SK-N-SH (cell line): ENCODE measurements around the gene GABRA1. TPM values are rescaled to one million over a fixed set of nuclear protein-coding genes. Genes with fewer than 3 reads are reported as not detected.

Experiments used
- CTCF ChIA-PET: fragments of 300-600, 350-600 bp; formaldehyde crosslinking; extraction: SDS; loops from one replicate; lab custom pipeline; 2021; lab: Yijun Ruan, JAX
- POLR2A ChIA-PET: fragments of 350-600 bp; sonication (Branson Sonifier 250); formaldehyde crosslinking; extraction: SDS; loops from one replicate; lab custom pipeline; 2020; ENCODE audit warnings: antibody characterized with exemption, inconsistent platforms; lab: Yijun Ruan, JAX
- DNase-seq: peaks from one replicate; pipeline ENCODE4 v3.0.0; 2012
- H2AFZ ChIP-seq: fragments of 200-600 bp; sonication (generic); 2 replicates; pipeline ENCODE4 v1.8.1; 2016; ENCODE audit warnings: antibody characterized with exemption, mild to moderate bottlenecking, low read depth
- H3F3A ChIP-seq: fragments of 200-600 bp; sonication (generic); replicated peaks from 2 replicates; pipeline ENCODE3; 2016; ENCODE audit warnings: antibody characterized with exemption, mild to moderate bottlenecking; ENCODE audit not compliant: insufficient read depth
- H3K27ac ChIP-seq, 2 experiments: fragments of 200-500 bp in 1 of 2; fragments of 200-600 bp in 1 of 2; sonication (Bioruptor generic) in 1 of 2; sonication (generic), shearing (Covaris generic) in 1 of 2; 2 replicates each; pipeline versions ENCODE4 v1.5.1 to v1.6.1; 2014 to 2016; ENCODE audit warnings: low read depth in 2 of 2, inconsistent platforms in 1 of 2, low read length in 1 of 2, mild to moderate bottlenecking in 1 of 2, mixed read lengths in 1 of 2
- H3K27me3 ChIP-seq: fragments of 200-600 bp; sonication (generic), shearing (Covaris generic); 2 replicates; pipeline ENCODE4 v1.6.1; 2016; ENCODE audit warnings: mixed run types; ENCODE audit not compliant: insufficient read depth
- H3K36me3 ChIP-seq, 2 experiments: fragments of 200-500 bp in 1 of 2; fragments of 200-600 bp in 1 of 2; sonication (Bioruptor generic) in 1 of 2; sonication (generic) in 1 of 2; replicated peaks in 1 of 2; 2 replicates each; pipeline versions ENCODE3 to v1.5.1; 2014 to 2016; ENCODE audit warnings: low read length in 1 of 2, mild to moderate bottlenecking in 1 of 2; ENCODE audit not compliant: insufficient read depth in 2 of 2, control insufficient read depth in 1 of 2
- H3K4me1 ChIP-seq, 2 experiments: fragments of 200-500 bp in 1 of 2; fragments of 200-600 bp in 1 of 2; sonication (Bioruptor generic) in 1 of 2; sonication (generic), shearing (Covaris generic) in 1 of 2; 2 replicates each; pipeline versions ENCODE4 v1.5.1 to v1.6.1; 2014 to 2016; ENCODE audit warnings: low read depth in 1 of 2, low read length in 1 of 2, mixed run types in 1 of 2; ENCODE audit not compliant: insufficient read depth in 2 of 2, control insufficient read depth in 1 of 2
- H3K4me2 ChIP-seq: fragments of 200-600 bp; sonication (generic), shearing (Covaris generic); 2 replicates; pipeline ENCODE4 v1.6.1; 2017; ENCODE audit warnings: mixed run types
- H3K4me3 ChIP-seq, 2 experiments: fragments of 200-500 bp in 1 of 2; fragments of 200-600 bp in 1 of 2; sonication (Bioruptor generic) in 1 of 2; sonication (generic), shearing (Covaris generic) in 1 of 2; 2 replicates each; pipeline versions ENCODE4 v1.5.1 to v1.8.1; 2014 to 2016; ENCODE audit warnings: low read depth in 2 of 2, inconsistent platforms in 1 of 2, low read length in 1 of 2, mild to moderate bottlenecking in 1 of 2, mixed read lengths in 1 of 2, moderate library complexity in 1 of 2
- H3K79me2 ChIP-seq: fragments of 200-600 bp; sonication (generic); 2 replicates; pipeline ENCODE4 v1.8.1; 2017; ENCODE audit warnings: mild to moderate bottlenecking; ENCODE audit not compliant: insufficient read depth
- H3K9ac ChIP-seq: fragments of 200-600 bp; sonication (generic); 2 replicates; pipeline ENCODE4 v1.6.1; 2017; ENCODE audit warnings: mixed run types
- H3K9me2 ChIP-seq: fragments of 200-600 bp; sonication (generic); 2 replicates; pipeline ENCODE4 v1.6.1; 2017; ENCODE audit warnings: mixed run types
- H3K9me3 ChIP-seq: fragments of 200-600 bp; sonication (generic); 2 replicates; pipeline ENCODE4 v1.6.1; 2017; ENCODE audit warnings: mixed run types, mild to moderate bottlenecking, moderate library complexity
- H4K20me1 ChIP-seq: fragments of 200-600 bp; sonication (generic); 2 replicates; pipeline ENCODE4 v1.6.1; 2017; ENCODE audit warnings: mild to moderate bottlenecking, mixed run types; ENCODE audit not compliant: insufficient read depth
- CTCF ChIP-seq: fragments of 200-600 bp; sonication (generic); IDR thresholded peaks from 2 replicates; pipeline ENCODE4 v1.6.1; 2017; ENCODE audit warnings: antibody characterized with exemption, mild to moderate bottlenecking, moderate library complexity
- EP300 ChIP-seq, 2 experiments: IDR thresholded peaks; 2 replicates each; pipeline versions ENCODE4 v1.4.0 to v1.6.1; 2012; ENCODE audit warnings: borderline replicate concordance in 1 of 2, low read depth in 1 of 2, low read length in 1 of 2
- EZH2phosphoT487 ChIP-seq: fragments of 200-600 bp; sonication (generic); IDR thresholded peaks from 2 replicates; pipeline ENCODE4 v1.6.1; 2017; ENCODE audit warnings: low read depth, mixed run types, mild to moderate bottlenecking, antibody characterized with exemption, moderate library complexity, borderline replicate concordance
- FOXJ3 ChIP-seq: sonication (generic); formaldehyde crosslinking; IDR thresholded peaks from 2 replicates; pipeline ENCODE4 v1.5.1; 2020; ENCODE audit warnings: mild to moderate bottlenecking, missing genetic modification reagents
- GABPA ChIP-seq: IDR thresholded peaks from 2 replicates; pipeline ENCODE4 v1.4.0; 2012; ENCODE audit warnings: low read depth, mild to moderate bottlenecking
- GATA2 ChIP-seq: sonication (generic); formaldehyde crosslinking; IDR thresholded peaks from 2 replicates; pipeline ENCODE4 v1.5.0; 2020; ENCODE audit warnings: mild to moderate bottlenecking, missing genetic modification reagents
- JUND ChIP-seq: IDR thresholded peaks from 2 replicates; pipeline ENCODE4 v1.4.0; 2012
- NFIC ChIP-seq: IDR thresholded peaks from 2 replicates; pipeline ENCODE4 v1.4.0; 2012; ENCODE audit warnings: borderline replicate concordance
- NRF1 ChIP-seq: IDR thresholded peaks from 2 replicates; pipeline ENCODE4 v1.6.1; 2012; ENCODE audit warnings: low read depth, mild to moderate bottlenecking, low read length
- TCF12 ChIP-seq: IDR thresholded peaks from 2 replicates; pipeline ENCODE4 v1.4.0; 2012
- YY1 ChIP-seq: IDR thresholded peaks from 2 replicates; pipeline ENCODE4 v1.4.0; 2012; ENCODE audit warnings: low read depth, mild to moderate bottlenecking
- WGBS: methylation state at CpG from one replicate; pipeline ENCODE4 v1.1.6; 2017; ENCODE audit warnings: low lambda C conversion rate; 5-methylcytosine and 5-hydroxymethylcytosine counted together
- polyA plus RNA-seq, 3 experiments: library from polyadenylated mRNA; depleted of rRNA; stranded (reverse); fragments of >200 nt; gene quantifications; 2 replicates each; pipeline ENCODE4 v1.2.3, GENCODE V29; 2012

The GABRA1 gene
- polyA plus RNA-seq, 1 of the 3 experiments (the other 2 are of a cell fraction), result not detected

- Histone ChIP-seq H3K27me3 (no peaks in the 10 kb centered on the region), H3K4me1 (no peaks in the 10 kb centered on the region), H3K9me2 (no peaks in the 10 kb centered on the region), H3K9ac (no peak overlapping the region), H3K4me2 (no peak overlapping the region), H3K27ac (no peak overlapping the region), H3K4me3 (no peak overlapping the region), H3K9me3 (no peaks in the 10 kb centered on the region), H3K36me3 (no peaks in the 10 kb centered on the region), H3F3A (no peaks in the 10 kb centered on the region), H2AFZ (no peak overlapping the region)
- 0% methylated on average over 3 of the region's 4 CpGs for WGBS
- ChIA-PET POLR2A (no interaction called here), CTCF (no interaction called here)
- no peak for DNase-seq
- peak; percentile 23; the same call in 1 of the 2 replicates for TF ChIP-seq CTCF
- no peak for TF ChIP-seq EZH2phosphoT487
- TF ChIP-seq YY1, result no peak
- TF ChIP-seq NFIC, result no peak
- TF ChIP-seq, all 33 proteins: peak for 1
- Histone ChIP-seq H4K20me1 (no peaks in the 10 kb centered on the region), H3K79me2 (no peaks in the 10 kb centered on the region)
These were observed 78.0 kb downstream of the GABRA1 start for GRCh38 chr5:161925960-161926359.

- Histone ChIP-seq H3K4me3 (no peak overlapping the region), H3K4me1 (no peaks in the 10 kb centered on the region), H3K9me2 (no peaks in the 10 kb centered on the region), H4K20me1 (no peaks in the 10 kb centered on the region), H3K27ac (no peak overlapping the region), H3K27me3 (no peaks in the 10 kb centered on the region), H3F3A (no peaks in the 10 kb centered on the region), H3K4me2 (no peak overlapping the region), H3K9me3 (no peaks in the 10 kb centered on the region), H3K36me3 (no peaks in the 10 kb centered on the region), H3K9ac (no peak overlapping the region), H2AFZ (no peak overlapping the region), H3K79me2 (no peaks in the 10 kb centered on the region)
- no peak for DNase-seq
- POLR2A ChIA-PET, result no interaction called here
- CTCF ChIA-PET, result no interaction called here
- TF ChIP-seq GABPA, result no peak
- TF ChIP-seq CTCF, result no peak
- no peak for TF ChIP-seq FOXJ3 (CRISPR knock-in tag)
- TF ChIP-seq JUND, result no peak
- TF ChIP-seq NFIC, result no peak
- TF ChIP-seq TCF12, result no peak
- no peak for TF ChIP-seq EP300 (IDR thresholded peaks at IDR 0.05; ENCODE audit: borderline replicate concordance in 1 of 2, low read depth in 1 of 2, low read length in 1 of 2)
- TF ChIP-seq GATA2, result no peak
- no peak for TF ChIP-seq NRF1
- 0% methylated on average over 3 of the region's 3 CpGs for WGBS
These were observed 86.6 kb downstream of the GABRA1 start for GRCh38 chr5:161934486-161934885.
